A375 (cell line): ENCODE results near the gene CBLN1. TPM values are rescaled to one million over a fixed set of nuclear protein-coding genes. Genes with fewer than 3 reads are reported as not detected.

Experiments used
- total RNA-seq: library from RNA; depleted of rRNA; stranded (reverse); fragments of >200 nt; shearing (Covaris generic); gene quantifications from 2 replicates; pipeline ENCODE4 v1.2.3, GENCODE V29; 2014; rRNA removed

CBLN1 gene
- 0.96 TPM in 1 of 2 replicates, not detected in the other for total RNA-seq

DNA sequence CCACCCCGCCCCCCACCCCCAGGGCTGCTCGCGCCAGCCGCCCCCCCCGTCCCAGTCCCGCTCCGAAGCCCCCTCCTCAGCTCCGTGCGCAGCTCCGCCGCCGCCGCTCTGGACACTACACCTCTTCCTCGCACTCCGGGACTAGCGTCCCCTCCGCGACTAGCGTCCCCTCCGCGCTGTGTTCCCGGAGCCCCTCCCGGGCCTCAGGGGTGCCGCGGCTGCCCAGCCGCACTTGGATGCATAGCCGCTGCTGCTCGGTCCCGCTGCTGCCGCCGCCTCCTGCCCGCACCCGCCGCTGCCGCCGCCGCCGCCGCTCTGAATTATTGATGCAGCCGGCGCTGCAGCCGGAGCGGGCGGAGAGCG, at the start of gene CBLN1:
Gene CBLN1, minus strand, starts transcription at position 359 of the 363 bp plus-strand sequence. CDS start 373 bp downstream, outside the sequence.

Other genes with a start within 250 kb of the CBLN1 start
- gene C16orf78, start 92.0 kb upstream of the CBLN1 start, total RNA-seq, result not detected in 2 replicates